K562 (cell line): Measurements from ENCODE around the gene UNC13A. TPM values are rescaled to one million over a fixed set of nuclear protein-coding genes. Genes with fewer than 3 reads are reported as not detected.

Source experiments
- ATAC-seq: fragments of 200-7000 bp; cut with Tn5 transposase; 3 replicates; pipeline ENCODE4 v1.9.1; 2020; ENCODE audit warnings: moderate library complexity
- BruUV-seq: library from RNA; stranded (reverse); fragments of 400-500 nt; replicated peaks from 2 replicates; lab custom pipeline; 2021; lab: Mats Ljungman, UMichigan
- CTCF ChIA-PET: fragments of 300-600 bp; formaldehyde crosslinking; extraction: SDS; loops from one replicate; lab custom pipeline; 2021; ENCODE audit warnings: low intra/inter-chr PET ratio; lab: Yijun Ruan, JAX
- POLR2A ChIA-PET: fragments of 300-600, 350-650 bp; sonication (Branson Sonifier 250); formaldehyde crosslinking; extraction: SDS; loops from one replicate; lab custom pipeline; 2021; ENCODE audit warnings: antibody characterized with exemption, inconsistent platforms; lab: Yijun Ruan, JAX
- DNase-seq, 4 experiments: peaks; one replicate each; pipeline versions ENCODE4 v3.0.0 to v3.0.0-alpha.2; 2011 to 2018; ENCODE audit warnings: low spot score in 3 of 4, mixed read lengths in 3 of 4; ENCODE audit errors: extremely low read depth in 1 of 4
- FAIRE-seq: peaks from 2 replicates; lab custom pipeline; 2011; peaks lifted over from hg19 to GRCh38; lab: Jason Lieb, UNC
- H2AFZ ChIP-seq: 2 replicates; pipeline ENCODE4 v1.6.0; 2011; ENCODE audit warnings: low read depth, low read length, control low read depth, inconsistent platforms
- H3K27ac ChIP-seq: fragments of 200-600 bp; 3 replicates; pipeline ENCODE4 v1.8.0; 2011; ENCODE audit warnings: low read depth, mild to moderate bottlenecking, control low read depth, inconsistent platforms, low read length, moderate library complexity, mixed read lengths; ENCODE audit errors: extremely low read depth
- H3K27me3 ChIP-seq, 2 experiments: fragments of 300-600 bp in 1 of 2; 2 replicates in 1 of 2; 3 replicates in 1 of 2; pipeline versions ENCODE4 v1.6.0 to v1.8.0; 2011; ENCODE audit warnings: inconsistent platforms in 2 of 2, low read length in 2 of 2, mild to moderate bottlenecking in 1 of 2, mixed read lengths in 1 of 2, moderate library complexity in 1 of 2; ENCODE audit not compliant: control insufficient read depth in 2 of 2, insufficient read depth in 2 of 2
- H3K36me3 ChIP-seq: fragments of 300-600 bp; 3 replicates; pipeline ENCODE4 v1.8.0; 2011; ENCODE audit warnings: mild to moderate bottlenecking, low read length, inconsistent platforms; ENCODE audit not compliant: control insufficient read depth, insufficient read depth
- H3K4me1 ChIP-seq, 2 experiments: fragments of 200-600 bp in 1 of 2; replicated peaks in 1 of 2; 2 replicates in 1 of 2; 3 replicates in 1 of 2; pipeline versions ENCODE4 v1.5.1 to v1.8.0; 2011; ENCODE audit warnings: inconsistent platforms in 2 of 2, low read length in 2 of 2, mild to moderate bottlenecking in 1 of 2, mixed read lengths in 1 of 2, moderate library complexity in 1 of 2; ENCODE audit not compliant: control insufficient read depth in 2 of 2, insufficient read depth in 2 of 2
- H3K4me2 ChIP-seq: 2 replicates; pipeline ENCODE4 v1.6.1; 2011; ENCODE audit warnings: low read length, control low read depth, inconsistent platforms, mixed read lengths; ENCODE audit not compliant: insufficient read depth
- H3K4me3 ChIP-seq: fragments of 200-600 bp; sonication (generic), shearing (Covaris generic); 2 replicates; pipeline ENCODE4 v1.5.1; 2016; ENCODE audit warnings: control low read depth, inconsistent platforms
- H3K79me2 ChIP-seq: fragments of 200-600 bp; 3 replicates; pipeline ENCODE4 v1.8.0; 2011; ENCODE audit warnings: low read length, inconsistent platforms; ENCODE audit not compliant: control insufficient read depth, insufficient read depth
- H3K9ac ChIP-seq, 2 experiments: 2 replicates each; pipeline versions ENCODE4 v1.6.0 to v1.6.1; 2011; ENCODE audit warnings: low read depth in 2 of 2, low read length in 2 of 2, control low read depth in 1 of 2, inconsistent platforms in 1 of 2, mild to moderate bottlenecking in 1 of 2, mixed read lengths in 1 of 2; ENCODE audit not compliant: insufficient read depth in 1 of 2
- H3K9me1 ChIP-seq: one replicate; pipeline ENCODE4 v1.6.0; 2011; ENCODE audit warnings: inconsistent platforms, mild to moderate bottlenecking, low read length, moderate library complexity; ENCODE audit not compliant: control insufficient read depth, insufficient read depth
- H3K9me3 ChIP-seq: replicated peaks from 2 replicates; pipeline ENCODE4 v1.5.1; 2011; ENCODE audit warnings: low read depth, low read length, inconsistent platforms; ENCODE audit not compliant: control insufficient read depth, insufficient read depth
- H4K20me1 ChIP-seq: replicated peaks from 2 replicates; pipeline ENCODE4 v1.6.1; 2011; ENCODE audit warnings: low read length, inconsistent platforms, mixed read lengths; ENCODE audit not compliant: control insufficient read depth, insufficient read depth
- MLX ChIP-seq, 2 experiments: fragments of 450-650 bp in 1 of 2; sonication (generic) in 1 of 2; formaldehyde crosslinking; conservative IDR thresholded peaks; 2 replicates each; pipeline versions ENCODE4 v1.4.0 to v1.8.1; 2020 to 2022; ENCODE audit warnings: mild to moderate bottlenecking in 1 of 2, missing genetic modification reagents in 1 of 2
- ZFP36 ChIP-seq: fragments of 150-350 bp; IDR thresholded peaks from 2 replicates; pipeline ENCODE4 v1.6.1; 2018; ENCODE audit warnings: low read length, low read depth; ENCODE audit not compliant: partially characterized antibody
- ZNF263 ChIP-seq: sonication (generic); formaldehyde crosslinking; IDR thresholded peaks from 2 replicates; pipeline ENCODE4 v1.8.0; 2022; ENCODE audit warnings: mild to moderate bottlenecking, missing genetic modification reagents, borderline replicate concordance
- WGBS: fragments of 100-300 bp; shearing (Covaris generic); methylation state at CpG from one replicate; pipeline ENCODE4 v1.1.6; 2016; ENCODE audit warnings: low coverage, mixed read lengths; ENCODE audit not compliant: insufficient coverage; ENCODE audit errors: missing lambda C conversion rate; 5-methylcytosine and 5-hydroxymethylcytosine counted together
- in situ Hi-C: fragments of 300-500 bp; cut with MboI; formaldehyde crosslinking; loops from 4 replicates; pipeline ENCODE4 v1.15.0; 2018; ENCODE audit warnings: inconsistent platforms, mixed read lengths
- intact Hi-C: fragments of 100-400 bp; cut with micrococcal nuclease; formaldehyde crosslinking; loops from 2 replicates; pipeline ENCODE4 v1.14.2; 2022
- polyA plus RNA-seq, 8 experiments: library from polyadenylated mRNA; depleted of rRNA in 4 of 8; stranded (reverse) in 5 of 8; unstranded in 3 of 8; fragments of >200 nt; fragmentation: Nextera tagmentation in 2 of 8; fragmentation: Illumina TruSeq in 1 of 8; extraction: Ambion mirVana in 2 of 8; extraction: Trizol in 1 of 8; gene quantifications; 2 replicates each; pipeline versions ENCODE4 v1.2.1 to v1.2.3, GENCODE V29; 2011 to 2014; ENCODE audit warnings: inconsistent platforms in 1 of 8, missing spikeins in 1 of 8
- total RNA-seq, 7 experiments: library from RNA; depleted of rRNA in 6 of 7; stranded (reverse); fragments of >200 nt in 6 of 7; fragmentation: Illumina TruSeq in 2 of 7; extraction: Trizol in 2 of 7; gene quantifications; 2 replicates each; pipeline versions ENCODE4 v1.2.1 to v1.2.3, GENCODE V29; 2011 to 2021; ENCODE audit warnings: low replicate concordance in 1 of 7

The UNC13A gene
- total and polyA plus RNA-seq, 9 of the 15 experiments (the other 6 are each of a cell fraction or from before 2014, with no cell fraction given): 0.03 to 1.0 (median 0.25) TPM

- in situ Hi-C loops: no loop called here
- H3K27ac ChIP-seq: no peak overlapping the region
- H3K79me2 ChIP-seq: no peaks in the 10 kb centered on the region
- DNase-seq: no peak
- intact Hi-C loops: no loop called here
- H3K4me1 ChIP-seq: peaks cover 0 to 16% of the 10 kb centered on the region in 2 experiments; a peak in 2 of 5 replicates
- TF ChIP-seq ZNF263 (CRISPR knock-in tag): peak; percentile 37; the same call in 1 of the 2 replicates
- TF ChIP-seq MLX (CRISPR knock-in tag; conservative IDR thresholded peaks at IDR 0.05): no peak
- TF ChIP-seq ZFP36: peak; percentile 94
- TF ChIP-seq, all 486 proteins: peak for 2
- POLR2A ChIA-PET: no interaction called here
- H3K4me2 ChIP-seq: no peak overlapping the region
- FAIRE-seq: no peak
- no TSS peak for BruUV-seq
- peak overlapping the region in 1 of 2 experiments; percentile 13; a peak in 2 of 4 replicates for H3K9ac ChIP-seq
- CTCF ChIA-PET: no interaction called here
- no peaks in the 10 kb centered on the region for H3K36me3 ChIP-seq
- H4K20me1 ChIP-seq: no peaks in the 10 kb centered on the region; the same call in 1 of the 2 replicates
- WGBS: 24% methylated on average over 22 of the region's 25 CpGs
- H3K9me3 ChIP-seq: no peaks in the 10 kb centered on the region
- H3K27me3 ChIP-seq: peaks cover 12 to 44% of the 10 kb centered on the region in 2 experiments; a peak in 4 of 5 replicates
- H3K4me3 ChIP-seq: no peak overlapping the region
- no peak for ATAC-seq
- no peak overlapping the region for H2AFZ ChIP-seq
- H3K9me1 ChIP-seq: no peaks in the 10 kb centered on the region
These were observed 32.2 kb downstream of the UNC13A start for GRCh38 chr19:17655751-17656472.
